Measurements from ENCODE around the gene NELL2.

DNA sequence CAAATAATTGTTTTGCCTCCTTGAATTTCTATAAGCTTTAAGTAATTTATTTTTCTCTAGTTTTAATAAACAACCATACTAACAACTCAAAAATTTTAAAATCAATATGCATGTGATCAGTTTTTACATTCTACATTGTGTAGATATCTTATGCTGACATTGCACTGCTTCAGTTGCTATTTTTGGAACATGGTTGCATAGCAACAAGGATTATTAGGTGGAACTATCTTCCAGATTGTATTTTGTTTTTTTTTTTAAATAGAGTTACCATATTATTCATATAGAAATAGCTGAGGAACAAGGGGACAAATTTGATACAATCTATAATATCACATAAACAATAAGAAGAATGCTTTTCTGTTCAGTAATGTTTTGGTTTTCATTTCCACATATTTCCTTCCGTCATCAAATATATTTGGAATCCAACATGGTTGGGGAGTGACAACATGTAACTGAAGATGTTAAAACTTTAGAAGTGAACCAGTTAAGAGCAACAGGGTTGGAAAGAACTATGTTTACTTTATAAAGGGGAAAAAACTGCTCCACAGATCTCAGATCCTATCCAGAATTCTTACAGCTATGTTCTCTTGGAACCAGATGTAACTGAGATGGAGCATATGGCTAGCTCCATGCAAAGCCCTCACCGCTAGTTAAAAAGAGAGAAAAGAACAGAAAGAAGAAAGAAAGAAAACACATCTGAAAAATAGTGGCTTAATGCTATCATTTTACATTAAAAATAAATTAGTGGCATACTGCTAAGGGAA is 235.5 kb downstream of the NELL2 start:
- TF ChIP-seq, protein P1, sequence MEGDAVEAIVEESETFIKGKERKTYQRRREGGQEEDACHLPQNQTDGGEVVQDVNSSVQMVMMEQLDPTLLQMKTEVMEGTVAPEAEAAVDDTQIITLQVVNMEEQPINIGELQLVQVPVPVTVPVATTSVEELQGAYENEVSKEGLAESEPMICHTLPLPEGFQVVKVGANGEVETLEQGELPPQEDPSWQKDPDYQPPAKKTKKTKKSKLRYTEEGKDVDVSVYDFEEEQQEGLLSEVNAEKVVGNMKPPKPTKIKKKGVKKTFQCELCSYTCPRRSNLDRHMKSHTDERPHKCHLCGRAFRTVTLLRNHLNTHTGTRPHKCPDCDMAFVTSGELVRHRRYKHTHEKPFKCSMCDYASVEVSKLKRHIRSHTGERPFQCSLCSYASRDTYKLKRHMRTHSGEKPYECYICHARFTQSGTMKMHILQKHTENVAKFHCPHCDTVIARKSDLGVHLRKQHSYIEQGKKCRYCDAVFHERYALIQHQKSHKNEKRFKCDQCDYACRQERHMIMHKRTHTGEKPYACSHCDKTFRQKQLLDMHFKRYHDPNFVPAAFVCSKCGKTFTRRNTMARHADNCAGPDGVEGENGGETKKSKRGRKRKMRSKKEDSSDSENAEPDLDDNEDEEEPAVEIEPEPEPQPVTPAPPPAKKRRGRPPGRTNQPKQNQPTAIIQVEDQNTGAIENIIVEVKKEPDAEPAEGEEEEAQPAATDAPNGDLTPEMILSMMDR (IDR thresholded peaks at IDR 0.05; ENCODE audit: low read depth, low read length, poor library complexity, severe bottlenecking) = no peak
- no peak for TF ChIP-seq EZH2phosphoT487 (IDR thresholded peaks at IDR 0.05; ENCODE audit: borderline replicate concordance, low read length)

Data from DOHH2 (cell line).